ENCODE measurements around the gene TMC3.
"Not testable (repeated sequence)": the region's sequence is repeated elsewhere in the genome, so short reads cannot be mapped to it uniquely, and the experiment has no call there.

- TF ChIP-seq TCF12 (IDR thresholded peaks at IDR 0.05); CTCF (IDR thresholded peaks at IDR 0.05); YY1 (IDR thresholded peaks at IDR 0.05; ENCODE audit: low read depth); TAF1 (IDR thresholded peaks at IDR 0.05; ENCODE audit: borderline replicate concordance, low read depth, low read length); ZBTB33 (IDR thresholded peaks at IDR 0.05; ENCODE audit: borderline replicate concordance, low read depth); TEAD4 (IDR thresholded peaks at IDR 0.05; ENCODE audit: borderline replicate concordance, insufficient read depth); EZH2phosphoT487 (IDR thresholded peaks at IDR 0.05; ENCODE audit: borderline replicate concordance, low read depth): not testable (repeated sequence)
Observed at GRCh38 chr15:81414274-81414968, 40.4 kb upstream of the TMC3 start.
